ENCODE data around the gene PFKM. TPM values are rescaled to one million over a fixed set of nuclear protein-coding genes. Genes with fewer than 3 reads are reported as not detected.

Gene PFKM
- total and polyA plus RNA-seq, 2 donors (not counting 3 experiments of a cell fraction or from before 2014, with no cell fraction given), result 53.4 to 74.4 TPM

GRCh38 chr12:48072266-48072665, 46.9 kb upstream of the PFKM start:
- CTCF ChIA-PET, result no interaction called here
- DNase-seq (ENCODE audit: low read depth, low spot score), result no peak
- TF ChIP-seq POLR2AphosphoS5 (IDR thresholded peaks at IDR 0.05; ENCODE audit: insufficient read depth, low read depth, low read length) (no peak), MAX (IDR thresholded peaks at IDR 0.05; ENCODE audit: insufficient read depth, insufficient read length) (no peak), EZH2 (IDR thresholded peaks at IDR 0.05; ENCODE audit: borderline replicate concordance, low read depth, low read length, severe bottlenecking) (no peak), CTCF (IDR thresholded peaks at IDR 0.05; ENCODE audit: extremely low read depth in 1 of 2, insufficient read depth in 1 of 2, low read depth in 1 of 2, low read length in 2 of 2) (no peak), FOS (IDR thresholded peaks at IDR 0.05; ENCODE audit: borderline replicate concordance, insufficient read depth, low read length) (no peak), MYC (IDR thresholded peaks at IDR 0.05; ENCODE audit: low read depth, low read length) (no peak), POLR2A (IDR thresholded peaks at IDR 0.05; ENCODE audit: low read depth, low read length) (no peak), GATA2 (IDR thresholded peaks at IDR 0.05; ENCODE audit: insufficient read depth, insufficient read length, low read depth, low read length) (no peak), JUN (IDR thresholded peaks at IDR 0.05; ENCODE audit: borderline replicate concordance, insufficient read depth, insufficient read length, low read depth) (no peak)
- no peaks in the 10 kb centered on the region for H3K9me1 ChIP-seq (replicated peaks; ENCODE audit: control insufficient read depth, extremely low read depth, insufficient read depth, low read length)
- BruUV-seq (replicated peaks), result no TSS peak
- dilution Hi-C loops (cut with MboI; ENCODE audit: extremely low pct_ligation_motif_present, low sequenced_read_pairs) (no loop called here), intact Hi-C loops (cut with micrococcal nuclease) (no loop called here)
- FAIRE-seq, result no peak
- POLR2A ChIA-PET, result no interaction called here
- H3K9ac ChIP-seq (replicated peaks; ENCODE audit: extremely low read depth, insufficient read depth, low read length), result no peak overlapping the region
- no peaks in the 10 kb centered on the region for H3K9me3 ChIP-seq (replicated peaks; ENCODE audit: control insufficient read depth, insufficient read depth, low read length)
- H3K27me3 ChIP-seq (ENCODE audit: control insufficient read depth in 2 of 2, insufficient read depth in 2 of 2, low read length in 2 of 2), result no peaks in the 10 kb centered on the region
- H3K79me2 ChIP-seq (ENCODE audit: control insufficient read depth, insufficient read depth, low read length), result no peaks in the 10 kb centered on the region
- H3K36me3 ChIP-seq (ENCODE audit: control insufficient read depth in 2 of 2, extremely low read depth in 1 of 2, insufficient read depth in 2 of 2, low read length in 2 of 2), result peaks cover 3 to 5% of the 10 kb centered on the region in 2 experiments
- no peaks in the 10 kb centered on the region for H4K20me1 ChIP-seq (replicated peaks; ENCODE audit: control insufficient read depth, extremely low read depth, insufficient read depth, low read length)
- H2AFZ ChIP-seq (ENCODE audit: low read depth, low read length), result no peak overlapping the region
- H3K4me3 ChIP-seq (replicated peaks in 1 of 3; ENCODE audit: insufficient read depth in 1 of 3, low read depth in 1 of 3, low read length in 3 of 3), result no peak overlapping the region
- H3K4me1 ChIP-seq (ENCODE audit: control insufficient read depth, extremely low read depth, insufficient read depth, low read length), result no peaks in the 10 kb centered on the region
- H3K4me2 ChIP-seq (ENCODE audit: insufficient read depth, low read length), result no peak overlapping the region
- no peak overlapping the region for H3K27ac ChIP-seq (ENCODE audit: insufficient read depth, low read depth, low read length)
